ENCODE data around the gene UMODL1.
"Not testable (repeated sequence)": the region's sequence is repeated elsewhere in the genome, so short reads cannot be mapped to it uniquely, and the experiment has no call there.

Gene UMODL1

GRCh38 chr21:42061195-42061985 lies 9.7 kb upstream of the UMODL1 start:
- DNase-seq (ENCODE audit: low spot score), result peak; percentile 90

DNA sequence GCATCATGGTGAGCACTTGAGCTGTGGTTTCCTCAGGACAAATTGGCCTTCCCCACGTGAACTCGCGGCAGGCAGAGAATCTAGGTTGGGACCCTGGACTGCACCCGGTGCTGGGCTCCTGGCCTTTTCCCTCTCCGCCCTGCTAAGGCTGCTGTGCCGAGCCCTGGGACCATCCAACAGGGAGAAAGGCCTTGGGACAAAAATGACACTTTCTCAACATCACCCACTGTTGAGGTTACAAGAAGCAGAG lies 9.2 kb upstream of the UMODL1 start:
- DNase-seq (ENCODE audit: low spot score), result no peak

GRCh38 chr21:42062236-42063022 lies 8.7 kb upstream of the UMODL1 start:
- peak; percentile 96 for DNase-seq (ENCODE audit: low spot score)

DNA sequence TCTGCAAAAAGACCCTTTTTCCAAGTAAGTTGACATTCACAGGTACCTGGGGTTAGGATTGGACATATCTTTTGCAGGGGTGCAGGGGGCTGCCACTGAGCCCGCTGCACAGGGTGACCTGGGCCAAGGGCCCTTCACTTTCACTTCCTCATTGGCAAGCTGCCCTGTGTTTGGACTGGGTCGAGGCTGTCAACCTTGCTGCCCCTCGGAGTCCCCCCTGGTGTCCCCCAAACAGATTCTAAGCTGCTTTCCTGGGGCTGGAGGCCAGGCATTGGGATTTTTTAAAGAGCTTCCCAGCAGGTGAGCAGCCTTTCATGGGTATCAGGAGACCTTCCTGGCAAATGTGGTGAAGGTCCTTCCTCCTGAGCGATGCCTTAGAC lies 7.9 kb upstream of the UMODL1 start:
- DNase-seq (ENCODE audit: low spot score), result peak; percentile 82

GRCh38 chr21:42063571-42064521 lies 7.3 kb upstream of the UMODL1 start:
- DNase-seq (ENCODE audit: low spot score), result peak; percentile 91

DNA sequence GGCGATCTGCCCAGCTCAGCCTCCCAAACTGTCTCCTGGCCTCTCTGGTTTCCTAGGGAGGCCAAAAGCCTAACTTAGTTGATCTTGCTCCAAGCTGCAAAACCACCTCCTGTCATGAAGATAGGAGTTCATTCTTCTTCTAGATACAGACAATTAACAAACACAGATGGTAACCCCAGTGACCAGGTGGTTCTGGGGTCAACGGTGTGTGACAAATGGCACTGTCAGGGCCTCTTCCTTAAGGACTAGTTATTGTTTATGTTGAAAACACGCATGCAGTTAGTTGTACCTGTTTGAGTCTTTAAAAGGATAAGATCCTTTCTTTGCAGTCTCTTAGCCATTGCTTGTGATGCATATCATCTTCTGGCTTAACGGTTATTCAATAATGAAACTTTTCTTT lies 4.6 kb upstream of the UMODL1 start:
- peak; percentile 64 for DNase-seq (ENCODE audit: low spot score)

DNA sequence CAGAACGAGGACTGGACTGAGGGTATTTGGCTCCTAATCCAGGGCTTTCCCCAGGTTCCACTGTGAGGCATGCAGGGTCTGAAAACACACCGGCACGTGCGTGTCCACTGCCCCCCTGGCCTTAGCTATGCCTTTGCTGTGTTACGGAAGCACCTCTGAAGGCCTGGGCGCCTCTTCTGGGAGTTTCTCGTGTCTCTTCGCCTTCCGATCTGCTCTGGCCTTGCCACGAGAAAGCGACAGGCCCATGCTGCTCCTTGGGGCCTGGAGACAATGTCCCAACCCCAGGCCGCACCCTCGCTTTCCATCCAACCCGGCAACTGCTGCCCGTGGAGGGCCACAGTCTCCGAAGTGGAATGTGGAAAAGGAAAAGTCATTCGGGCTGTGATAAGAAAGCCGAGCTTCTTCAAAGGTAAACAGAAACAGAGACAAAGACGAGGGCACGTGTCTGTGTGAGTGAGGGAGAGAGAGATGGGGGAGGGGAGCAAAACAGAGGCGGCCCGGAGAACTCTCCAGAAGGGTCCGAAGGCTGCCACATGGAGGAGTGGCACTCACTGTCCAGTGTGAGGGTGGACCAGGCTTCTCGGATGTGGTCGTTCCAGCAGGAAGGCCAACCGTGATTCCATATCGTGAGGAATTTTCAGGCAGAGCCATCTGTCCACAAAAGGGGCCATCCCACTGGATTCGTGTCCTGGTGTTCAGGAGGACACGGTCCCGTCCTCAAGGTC lies 3.4 kb upstream of the UMODL1 start:
- no peak for DNase-seq (ENCODE audit: low spot score)

- DNase-seq (ENCODE audit: low spot score), result no peak
Observed at GRCh38 chr21:42068256-42068545, 2.9 kb upstream of the UMODL1 start.

GRCh38 chr21:42068592-42068991 lies 2.5 kb upstream of the UMODL1 start:
- no peak for DNase-seq (ENCODE audit: low spot score)

DNA sequence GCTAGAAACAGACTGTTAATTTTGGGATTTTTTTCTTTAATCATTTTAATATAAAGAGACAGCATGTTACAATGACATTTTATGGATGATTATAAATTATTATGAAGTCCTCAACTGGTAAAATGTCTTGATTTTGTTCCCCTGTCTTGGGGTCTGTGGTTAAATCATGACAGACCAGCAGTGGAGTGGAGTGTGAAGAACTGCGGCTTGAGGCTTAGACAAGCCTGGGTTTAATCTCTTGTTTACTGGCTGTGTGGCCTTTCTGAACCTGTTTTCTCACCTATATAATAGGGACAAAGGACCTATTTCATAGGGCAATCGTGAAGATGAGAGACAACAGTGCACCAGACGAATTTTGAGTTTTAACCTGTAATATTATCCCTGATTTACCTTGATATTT lies 1.8 kb upstream of the UMODL1 start:
- no peak for DNase-seq (ENCODE audit: low spot score)

DNA sequence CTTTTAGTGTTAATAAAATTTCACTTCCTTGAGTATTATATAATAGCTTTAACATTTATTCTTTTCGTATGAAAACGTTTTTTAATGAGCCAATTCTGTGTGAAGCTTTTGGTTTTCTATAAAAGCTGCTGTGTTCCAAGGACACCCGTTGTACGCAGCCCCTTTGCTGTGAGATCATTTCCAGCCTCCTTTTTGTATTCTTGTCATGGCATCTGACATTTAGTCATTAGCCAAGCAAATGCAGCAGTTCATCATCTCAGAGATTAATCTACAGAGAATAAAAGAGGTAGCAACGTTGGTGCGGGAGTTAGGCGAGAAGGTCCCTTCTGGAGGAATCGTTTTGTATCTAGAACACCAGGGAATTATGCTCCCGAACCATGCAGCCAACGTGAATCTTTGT lies 1.3 kb upstream of the UMODL1 start:
- DNase-seq (ENCODE audit: low spot score), result no peak

DNA sequence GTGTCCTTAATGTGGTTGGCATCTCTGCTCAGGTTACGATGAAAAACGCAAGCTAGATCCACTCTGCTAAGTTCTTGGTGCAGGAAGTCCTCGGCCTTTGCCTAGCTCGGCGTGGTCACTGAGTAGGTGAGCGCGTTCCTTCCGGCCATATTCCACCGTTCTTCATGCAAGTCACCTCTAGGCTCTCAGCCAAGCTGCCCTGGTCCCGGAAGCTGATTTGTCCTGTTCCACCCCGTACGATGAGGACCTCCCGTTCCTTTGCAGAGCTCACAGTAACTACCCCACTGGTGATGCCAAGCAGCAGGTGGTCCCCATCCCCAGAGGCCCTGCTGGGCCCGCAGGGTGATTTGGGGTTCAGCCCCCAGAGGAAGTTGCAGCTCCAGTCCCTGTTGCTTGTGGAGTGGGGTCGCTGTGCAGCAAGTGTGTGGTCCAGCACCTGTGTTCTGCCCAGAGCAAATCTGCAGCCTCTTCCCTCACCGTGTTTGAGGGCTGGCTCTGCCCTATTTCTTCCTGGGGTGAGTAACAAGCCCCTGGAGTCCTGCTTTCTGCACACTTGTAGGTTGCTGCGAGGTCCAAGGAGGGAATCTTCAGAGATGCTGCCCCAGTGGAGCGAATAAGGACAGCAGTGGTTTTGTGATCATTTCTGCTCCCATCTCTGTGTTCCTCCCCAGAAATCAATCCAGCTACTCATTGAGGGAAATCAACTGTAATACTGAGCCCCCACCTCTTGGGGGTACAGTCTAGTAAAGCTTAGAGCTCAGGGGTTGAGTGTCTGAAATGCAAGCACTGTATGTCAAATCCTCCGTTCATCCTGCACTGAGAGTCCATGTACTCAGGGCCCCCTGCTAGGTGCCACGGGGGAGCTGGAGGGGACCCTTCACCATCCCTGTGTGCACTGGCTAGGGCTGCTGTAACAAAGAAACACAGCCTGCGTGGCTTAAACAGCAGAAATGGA lies 2.3 kb downstream of the UMODL1 start:
- DNase-seq (ENCODE audit: low spot score), result peak; percentile 49

DNA sequence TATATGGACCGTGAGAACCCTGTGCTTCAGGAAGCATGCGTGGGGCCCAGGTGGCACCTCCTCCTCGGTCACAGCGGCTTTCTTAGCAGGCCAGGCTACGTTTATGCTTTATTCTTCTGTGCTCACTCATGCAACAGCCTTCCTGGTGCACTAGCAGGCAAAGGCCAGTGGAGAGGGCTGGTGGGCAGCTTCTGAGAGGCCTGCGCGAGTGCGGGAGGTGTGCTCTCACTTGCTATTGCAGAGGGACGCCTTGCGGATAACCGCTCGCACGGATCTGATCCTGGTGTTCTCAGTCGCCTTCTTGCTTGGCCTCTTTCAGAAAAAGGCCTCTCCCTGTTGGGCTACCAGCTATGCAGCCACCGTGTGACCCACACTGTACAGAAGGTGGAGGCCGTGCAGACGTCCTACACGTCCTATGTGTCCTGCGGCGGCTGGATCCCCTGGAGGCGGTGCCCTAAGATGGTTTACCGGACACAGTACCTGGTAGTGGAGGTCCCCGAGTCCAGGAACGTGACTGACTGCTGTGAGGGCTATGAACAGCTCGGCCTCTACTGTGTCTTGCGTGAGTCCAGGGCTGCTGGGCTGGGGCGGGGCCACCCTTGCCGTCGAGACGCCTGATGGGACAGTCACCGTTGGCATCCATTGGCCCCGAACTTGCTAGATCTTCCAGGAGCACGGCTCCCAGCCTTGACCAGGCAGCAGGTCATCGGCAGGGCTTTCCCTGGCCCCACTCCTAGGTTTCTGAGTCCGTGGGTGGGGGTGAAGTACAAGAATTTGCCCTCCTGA lies 4.8 kb downstream of the UMODL1 start:
- no peak for DNase-seq (ENCODE audit: low spot score)

GRCh38 chr21:42077685-42078238 lies 6.6 kb downstream of the UMODL1 start:
- DNase-seq (ENCODE audit: low spot score), result not testable (repeated sequence)

- DNase-seq (ENCODE audit: low spot score), result not testable (repeated sequence)
Observed at GRCh38 chr21:42078247-42079007, 7.3 kb downstream of the UMODL1 start.

- DNase-seq (ENCODE audit: low spot score), result no peak
Observed at GRCh38 chr21:42079008-42079938, 8.2 kb downstream of the UMODL1 start.

DNA sequence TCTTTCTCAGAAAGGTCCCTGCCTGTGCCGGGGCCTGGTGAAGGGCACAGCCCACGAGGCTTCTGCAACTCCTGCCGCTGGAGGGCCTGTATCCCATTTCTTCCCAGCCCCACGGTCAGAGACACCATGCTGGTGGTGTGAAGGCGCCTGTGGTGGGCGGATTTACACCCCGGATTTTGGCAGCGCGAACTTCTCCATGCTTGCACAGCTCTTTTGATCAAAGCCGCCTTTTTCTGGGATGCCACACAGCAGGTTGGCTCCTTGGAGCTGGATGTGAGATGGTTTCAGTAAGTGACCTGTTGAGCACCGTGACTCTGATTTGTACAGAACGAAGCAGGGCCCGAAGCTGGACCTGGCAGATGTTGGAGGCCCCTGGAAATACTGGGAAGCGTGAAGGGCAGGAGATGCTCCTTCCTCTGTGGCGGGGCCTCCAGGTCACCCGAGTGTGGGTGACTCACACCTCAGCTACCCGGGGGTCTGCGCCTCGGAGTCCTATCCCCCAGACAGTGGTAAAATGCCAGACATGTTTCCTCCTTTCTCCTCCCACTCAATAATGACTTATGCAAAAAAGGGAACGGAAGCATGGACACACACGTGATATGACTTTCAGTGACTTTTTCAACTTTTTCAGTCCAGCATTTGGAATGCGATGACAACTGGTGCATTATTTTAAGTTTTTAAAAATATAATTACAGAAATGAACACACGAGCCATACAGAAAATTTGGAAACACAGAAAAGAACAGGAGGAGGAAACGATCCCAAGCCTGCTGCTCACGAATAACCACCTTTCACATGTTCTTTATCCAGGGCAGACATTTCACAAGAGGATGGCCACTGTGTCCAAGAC lies 9.0 kb downstream of the UMODL1 start:
- DNase-seq (ENCODE audit: low spot score), result no peak

Data from NAMALWA (cell line).